Gastroesophageal sphincter (tissue), 3 donors: ENCODE results near the gene L1TD1.

Source experiments
- CTCF ChIP-seq, 4 experiments: fragments of 200-600 bp in 2 of 4; fragments of 450-650 bp in 2 of 4; sonication (generic) in 1 of 4; IDR thresholded peaks; one replicate each; pipeline ENCODE4 v1.5.1; 2017 to 2019; ENCODE audit warnings: antibody characterized with exemption in 4 of 4, mild to moderate bottlenecking in 2 of 4, moderate library complexity in 2 of 4
- EP300 ChIP-seq: sonication (generic); formaldehyde crosslinking; IDR thresholded peaks from one replicate; pipeline ENCODE4 v1.6.1; 2017; ENCODE audit warnings: antibody characterized with exemption, mild to moderate bottlenecking
- POLR2A ChIP-seq, 2 donors: fragments of 450-650 bp; IDR thresholded peaks; one replicate each; pipeline ENCODE4 v1.6.1; 2017; ENCODE audit warnings: antibody characterized with exemption in 2 of 2, mild to moderate bottlenecking in 2 of 2, moderate library complexity in 1 of 2
- POLR2AphosphoS5 ChIP-seq: sonication (generic); formaldehyde crosslinking; IDR thresholded peaks from one replicate; pipeline ENCODE4 v1.6.1; 2017; ENCODE audit warnings: antibody characterized with exemption

DNA sequence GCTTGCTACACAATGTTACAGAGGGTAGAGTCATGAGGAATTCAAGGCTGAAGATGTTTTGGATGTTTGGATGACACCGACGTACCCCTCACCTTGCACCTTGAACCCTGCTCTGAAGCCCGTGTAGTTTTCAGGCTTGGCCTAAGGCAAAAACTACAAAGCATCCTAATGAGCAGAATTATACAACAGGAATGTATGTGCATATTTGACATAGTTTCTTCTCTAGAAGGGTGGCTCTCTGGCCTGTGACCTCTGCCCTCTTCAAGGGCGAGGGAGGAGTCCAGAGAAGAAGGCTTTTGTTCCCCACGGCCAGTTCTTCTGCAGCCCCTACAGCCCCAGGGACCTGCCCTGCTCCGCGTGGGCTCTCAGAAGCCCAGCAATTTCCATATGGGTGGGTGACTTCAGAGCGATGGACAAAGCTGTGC lies 43.3 kb downstream of the L1TD1 start:
- no peak for TF ChIP-seq CTCF (IDR thresholded peaks at IDR 0.05)
- no peak for TF ChIP-seq EP300
- no peak for TF ChIP-seq POLR2A (IDR thresholded peaks at IDR 0.05)
- no peak for TF ChIP-seq POLR2AphosphoS5
